T-helper 1 cell (primary cell): Measurements from ENCODE around the gene MCM3.

Source experiments
- DNase-seq, 5 donors: peaks; one replicate each; pipeline ENCODE4 v3.0.0-alpha.2; 2012 to 2020

Gene MCM3

DNA sequence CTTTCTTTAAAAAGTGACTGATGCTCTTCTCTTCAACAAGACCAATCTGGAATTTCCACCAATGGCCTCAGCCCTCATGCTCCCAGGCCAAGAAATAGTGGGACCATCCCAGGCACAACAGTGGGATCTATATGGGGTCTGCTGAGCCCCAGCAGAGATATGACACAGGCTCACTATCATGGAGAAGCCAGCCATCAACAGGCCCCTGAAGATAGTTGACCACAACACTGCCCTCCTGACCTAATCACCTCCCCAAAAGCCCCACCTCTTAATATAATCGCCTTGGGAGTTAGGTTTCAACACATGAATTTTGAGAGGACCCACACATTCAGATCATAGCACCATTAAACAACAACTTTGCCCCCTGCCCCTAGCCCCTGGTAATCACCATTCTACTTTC lies 16.8 kb upstream of the MCM3 start:
- DNase-seq: no peak

DNA sequence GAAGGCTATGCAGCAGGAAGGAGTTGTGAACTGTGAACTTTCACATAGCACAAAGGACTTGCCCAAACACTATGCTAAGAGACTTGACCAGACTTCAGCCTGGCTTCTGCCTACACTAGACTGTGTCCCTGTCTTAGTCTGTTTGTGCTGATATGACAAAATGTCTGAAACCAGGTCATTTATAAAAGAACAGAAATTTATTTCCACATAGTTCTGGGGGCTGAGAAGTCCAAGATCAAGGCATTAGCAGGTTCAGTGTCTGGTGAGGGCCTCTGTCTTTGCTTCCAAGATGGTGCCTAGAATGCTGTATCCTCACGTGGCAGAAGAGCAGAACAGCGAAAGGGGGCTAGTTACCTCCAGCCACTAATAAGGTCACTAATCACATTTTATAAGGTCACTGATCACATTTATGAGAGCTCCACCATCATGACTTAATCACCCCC lies 16.0 kb upstream of the MCM3 start:
- DNase-seq: no peak

DNA sequence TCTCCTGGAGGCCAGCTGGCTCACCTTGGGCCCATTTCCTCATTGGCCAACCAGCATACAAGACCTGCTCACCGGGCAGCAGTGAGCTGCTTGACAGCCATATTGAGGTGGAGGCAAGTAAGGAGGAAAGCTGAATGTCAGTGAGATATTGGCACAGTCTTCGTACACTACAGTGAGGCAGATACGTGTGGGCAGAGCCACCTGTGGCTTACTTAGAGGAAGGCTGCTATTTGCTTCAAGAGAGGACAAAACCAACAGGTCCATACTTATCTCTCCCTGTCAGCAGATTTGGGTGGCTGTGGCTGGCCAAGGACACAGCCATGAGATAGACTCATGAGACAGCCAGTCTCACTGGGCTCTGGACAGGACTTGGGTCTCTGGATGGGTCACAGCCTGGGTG lies 15.1 kb upstream of the MCM3 start:
- no peak for DNase-seq

DNA sequence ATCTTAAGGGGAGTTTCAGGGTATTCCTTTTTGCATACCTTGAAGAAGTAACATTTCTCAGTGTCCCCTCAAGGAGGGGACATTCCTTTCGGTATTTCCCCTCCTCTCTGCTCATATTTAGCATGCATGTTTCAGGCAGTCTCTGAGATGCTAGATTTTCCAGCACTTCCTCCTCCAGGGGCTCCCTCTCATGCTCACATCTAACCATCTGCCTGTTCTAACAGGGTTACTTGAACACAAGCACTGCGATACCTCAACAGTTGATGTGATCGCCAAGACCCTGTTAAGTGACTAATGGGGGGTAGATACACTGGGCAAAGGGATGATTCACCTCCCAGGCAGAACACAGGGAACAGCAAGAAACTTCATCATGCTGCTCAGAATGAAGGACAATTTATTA lies 12.9 kb upstream of the MCM3 start:
- DNase-seq: no peak

DNA sequence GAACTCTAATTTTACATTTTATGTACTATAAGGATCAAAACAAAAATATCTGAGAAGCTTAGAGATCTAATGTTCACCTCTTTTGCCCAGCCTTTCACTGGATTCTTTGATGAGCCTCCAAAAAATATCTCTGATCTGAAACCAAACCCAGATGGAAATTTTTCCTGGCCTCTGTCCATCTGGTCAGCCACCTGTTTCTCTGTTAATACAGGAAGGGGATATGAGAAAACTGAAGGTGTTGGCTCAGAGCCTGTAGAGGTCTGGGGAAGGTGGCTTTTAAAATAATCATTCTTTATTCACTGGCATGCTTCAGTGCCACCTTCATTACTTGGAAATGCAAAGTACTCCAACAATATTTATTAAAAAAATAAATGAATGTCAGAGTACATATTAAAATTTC lies 8.5 kb upstream of the MCM3 start:
- DNase-seq: no peak

DNA sequence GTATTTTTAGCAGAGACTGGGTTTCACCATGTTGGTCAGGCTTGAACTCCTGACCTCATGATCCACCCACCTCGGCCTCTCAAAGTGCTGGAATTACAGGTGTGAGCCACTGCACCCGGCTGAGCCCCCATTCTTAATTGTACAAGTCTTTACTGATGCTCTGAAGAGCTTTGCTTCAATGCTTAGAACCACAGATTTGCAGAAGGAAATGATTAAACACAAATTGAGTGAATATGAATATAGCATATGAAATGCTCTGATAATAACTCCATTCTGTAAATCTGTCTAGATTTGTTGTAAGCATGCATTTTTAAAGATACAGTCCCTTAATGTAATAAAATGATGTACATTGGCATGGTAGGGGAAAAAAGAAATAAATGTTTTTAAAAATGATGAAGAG lies 4.3 kb upstream of the MCM3 start:
- no peak for DNase-seq

DNA sequence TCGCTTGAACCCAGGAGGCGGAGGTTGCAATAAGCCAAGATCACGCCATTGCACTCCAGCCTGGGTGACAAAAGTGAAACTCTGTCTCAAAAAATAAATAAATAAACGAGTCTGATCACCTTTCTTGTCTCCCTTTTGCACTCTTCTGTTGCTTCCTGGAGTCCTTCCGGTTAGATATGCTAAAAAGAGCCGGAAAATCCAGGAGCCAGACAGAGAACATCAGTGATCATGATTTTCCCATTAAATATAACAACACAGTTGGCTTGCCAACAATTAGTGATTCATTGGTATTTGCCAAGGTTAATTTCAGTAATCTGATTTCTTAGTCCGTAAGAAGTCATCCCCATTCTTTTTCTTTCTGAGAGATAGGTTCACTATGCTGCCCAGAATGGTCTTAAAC lies 3.7 kb upstream of the MCM3 start:
- no peak for DNase-seq

DNA sequence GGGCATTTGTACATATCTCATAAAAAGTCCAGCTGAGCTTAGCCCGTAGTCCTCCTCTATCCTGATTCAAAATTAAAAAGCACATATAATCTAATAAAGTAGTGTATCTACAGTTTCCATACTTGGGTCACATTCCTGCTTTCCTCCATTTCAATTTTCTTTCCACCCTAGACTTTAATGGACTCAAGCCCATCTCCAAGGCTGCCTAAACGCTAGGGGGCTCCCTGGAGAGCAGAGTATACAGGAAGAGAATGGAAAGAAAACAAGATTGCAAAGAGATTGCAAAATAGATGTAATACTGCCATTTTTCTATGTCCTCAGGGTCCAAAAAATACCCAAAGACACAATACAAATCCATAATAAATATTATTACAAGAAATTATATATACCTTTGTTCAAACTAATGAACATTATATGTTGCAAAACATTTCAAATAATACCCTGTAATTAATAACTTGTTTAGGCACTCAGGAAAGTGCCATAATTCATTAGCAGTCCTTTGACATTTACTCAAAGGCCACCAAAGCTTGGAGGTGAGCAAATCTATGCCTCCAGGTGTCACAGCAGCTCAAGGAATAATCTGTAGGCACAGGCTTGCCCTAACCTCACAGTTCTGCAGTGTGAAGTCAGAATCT lies 2.4 kb upstream of the MCM3 start:
- peak in 2 of 5 donors; percentile 35 to 70 for DNase-seq

DNA sequence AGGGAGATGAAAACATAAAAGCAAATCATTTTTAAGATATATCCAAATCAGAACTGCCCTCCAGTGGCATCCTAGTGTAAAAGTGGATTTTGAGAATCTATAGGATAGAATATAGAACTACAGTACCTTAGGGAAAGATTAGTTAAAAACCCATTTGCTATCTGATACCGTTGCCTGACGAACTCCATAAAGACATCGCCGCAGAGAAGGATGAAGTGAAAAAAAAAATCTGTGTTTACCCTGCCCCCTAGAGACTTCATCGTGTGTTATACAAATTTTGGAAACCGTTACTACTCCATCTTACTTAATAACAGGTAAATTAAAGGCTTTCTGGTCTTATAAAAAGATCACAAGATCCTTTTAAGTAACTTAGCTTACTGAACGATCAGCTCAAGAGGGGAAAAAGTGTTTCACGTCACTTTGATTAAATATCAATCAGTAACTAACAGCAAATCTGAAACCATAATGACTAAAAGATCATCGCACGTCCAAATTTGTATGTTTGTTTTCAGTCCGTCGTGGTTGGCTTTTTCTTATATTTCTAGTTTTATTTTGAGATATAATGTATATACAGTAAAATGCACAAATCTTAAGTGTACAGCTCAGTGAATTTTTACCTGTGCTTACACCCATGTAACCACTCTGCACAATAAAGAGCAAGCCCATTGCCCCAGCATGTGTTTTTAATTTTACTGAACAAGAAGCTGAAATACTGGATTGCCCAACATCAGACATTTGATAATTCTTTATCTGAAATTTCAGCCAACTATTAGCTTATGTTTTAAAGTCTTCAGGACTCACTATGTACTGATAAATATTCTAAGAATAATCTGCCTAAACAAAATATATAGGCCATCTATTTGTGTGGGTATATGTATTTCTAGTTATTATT lies 881 bp upstream of the MCM3 start:
- peak in 1 of 5 donors; percentile 72 for DNase-seq

DNA sequence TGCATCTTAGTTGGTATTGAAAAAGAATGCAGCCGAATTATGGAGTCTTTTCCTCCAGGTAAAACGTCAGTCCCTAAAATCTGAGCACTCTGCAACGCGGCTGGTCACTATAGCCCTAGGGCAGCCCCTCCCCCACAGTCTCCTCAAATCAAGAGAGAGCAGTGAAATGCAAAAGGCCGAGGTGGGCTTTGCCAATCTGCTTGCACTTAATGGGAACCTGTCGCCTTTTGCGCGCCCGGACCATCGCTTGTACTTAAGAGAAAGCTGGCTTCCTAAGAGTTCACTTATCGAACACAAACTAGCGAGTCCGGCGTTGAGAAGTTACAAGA lies 447 bp downstream of the MCM3 start:
- DNase-seq: no peak

DNA sequence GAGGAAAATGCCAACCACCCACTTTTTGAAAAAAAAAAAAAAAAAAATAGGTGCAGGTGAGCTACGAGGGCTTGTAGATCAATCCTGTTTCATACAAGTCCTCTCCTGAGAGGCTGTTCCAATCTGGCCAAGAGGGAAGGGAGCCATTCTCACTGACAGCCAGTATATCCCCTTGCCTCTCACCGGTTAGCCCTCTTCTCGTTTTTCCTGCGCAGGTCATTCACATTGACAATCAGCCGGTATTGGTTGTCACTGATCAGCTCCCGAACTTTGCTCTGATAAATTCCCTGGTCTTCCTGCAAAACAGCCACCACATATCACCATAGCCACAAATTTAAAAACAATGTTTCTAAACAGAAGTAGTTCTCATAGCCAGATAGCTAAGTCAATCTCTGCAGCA lies 1.4 kb downstream of the MCM3 start:
- no peak for DNase-seq

DNA sequence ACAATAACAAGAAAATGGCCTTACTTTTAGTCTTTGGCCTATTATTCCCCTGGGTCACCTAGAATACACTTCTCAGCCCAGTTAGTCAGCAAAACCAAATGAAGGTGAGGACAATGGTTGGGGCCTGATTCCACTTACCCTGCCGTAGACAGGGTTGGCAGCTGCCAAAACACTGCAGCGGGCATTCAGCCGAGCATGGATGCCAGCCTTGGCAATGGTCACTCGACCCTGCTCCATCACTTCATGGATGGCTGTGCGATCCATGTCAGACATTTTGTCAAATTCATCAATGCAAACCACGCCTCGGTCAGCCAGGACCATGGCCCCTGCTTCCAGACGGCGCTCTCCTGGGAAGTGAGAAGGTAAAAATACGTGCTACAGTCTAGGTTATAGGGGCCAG lies 8.4 kb downstream of the MCM3 start:
- DNase-seq: no peak

DNA sequence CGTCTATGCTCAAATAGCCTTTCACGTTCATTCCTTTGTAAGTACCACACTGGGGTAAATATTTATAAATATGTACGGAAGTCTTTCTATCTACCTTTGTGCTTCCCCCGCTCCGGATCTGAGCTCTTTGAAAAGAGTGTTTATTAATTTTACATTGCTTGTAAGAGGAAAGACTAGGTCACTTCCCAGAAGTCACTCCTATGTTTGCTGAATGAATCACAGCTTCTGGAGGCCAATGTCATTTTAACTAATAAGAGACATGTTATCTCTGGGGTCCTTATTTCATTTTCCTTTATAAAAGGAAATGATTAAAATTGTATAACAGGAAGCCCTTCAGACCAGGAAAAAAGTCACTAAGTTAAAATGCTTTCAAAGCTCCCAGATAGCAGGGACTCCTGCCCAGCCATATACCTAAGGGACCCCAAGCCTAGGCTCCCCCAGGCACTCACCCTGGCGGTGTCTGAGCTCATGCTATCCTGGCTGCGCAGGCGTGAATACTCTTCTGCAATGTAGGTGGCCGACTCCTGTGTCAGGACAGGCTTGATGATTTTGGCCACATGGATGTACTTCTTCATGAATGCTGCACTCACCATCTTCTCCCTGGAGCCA lies 12.6 kb downstream of the MCM3 start:
- no peak for DNase-seq

DNA sequence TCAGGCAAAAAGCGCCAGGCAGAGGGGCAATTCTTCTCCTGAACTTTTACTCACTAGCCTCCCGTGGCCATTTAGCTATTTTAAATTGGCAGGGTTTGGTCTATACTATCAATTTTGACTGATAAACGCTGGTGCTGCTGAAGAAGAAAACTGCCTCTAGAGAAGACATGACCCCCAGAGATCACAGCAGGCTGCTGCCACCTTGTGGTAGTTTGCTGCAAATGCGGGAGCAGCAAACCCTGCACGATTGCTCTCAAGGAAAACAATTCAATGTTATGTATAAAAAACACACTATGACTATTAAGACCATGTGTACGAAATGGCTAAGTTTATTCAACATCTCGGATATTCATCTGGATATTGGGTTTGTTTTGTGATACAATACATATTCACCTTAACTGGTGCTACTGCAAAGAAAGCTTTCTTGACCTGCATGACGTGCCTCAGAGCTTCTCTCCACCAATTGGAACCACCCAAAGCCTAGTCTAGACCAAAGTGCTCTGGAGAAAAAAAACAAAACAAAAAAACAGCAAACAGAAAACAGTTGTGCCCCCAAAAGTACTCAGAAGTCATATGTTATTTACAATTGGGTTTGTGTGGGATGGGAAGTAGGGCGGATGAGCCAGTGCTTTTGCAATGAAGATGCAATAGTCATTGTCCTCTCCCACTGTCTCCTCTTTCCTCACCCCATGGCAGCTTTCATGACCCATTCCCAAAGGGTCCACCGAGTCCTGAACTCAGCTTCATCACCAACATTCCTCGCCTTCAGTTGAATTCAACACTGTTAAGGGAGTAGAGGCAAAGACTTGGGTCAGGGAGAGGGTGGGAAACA lies 20.6 kb downstream of the MCM3 start:
- peak in 4 of 5 donors; percentile 39 to 72 (median 49) for DNase-seq

DNA sequence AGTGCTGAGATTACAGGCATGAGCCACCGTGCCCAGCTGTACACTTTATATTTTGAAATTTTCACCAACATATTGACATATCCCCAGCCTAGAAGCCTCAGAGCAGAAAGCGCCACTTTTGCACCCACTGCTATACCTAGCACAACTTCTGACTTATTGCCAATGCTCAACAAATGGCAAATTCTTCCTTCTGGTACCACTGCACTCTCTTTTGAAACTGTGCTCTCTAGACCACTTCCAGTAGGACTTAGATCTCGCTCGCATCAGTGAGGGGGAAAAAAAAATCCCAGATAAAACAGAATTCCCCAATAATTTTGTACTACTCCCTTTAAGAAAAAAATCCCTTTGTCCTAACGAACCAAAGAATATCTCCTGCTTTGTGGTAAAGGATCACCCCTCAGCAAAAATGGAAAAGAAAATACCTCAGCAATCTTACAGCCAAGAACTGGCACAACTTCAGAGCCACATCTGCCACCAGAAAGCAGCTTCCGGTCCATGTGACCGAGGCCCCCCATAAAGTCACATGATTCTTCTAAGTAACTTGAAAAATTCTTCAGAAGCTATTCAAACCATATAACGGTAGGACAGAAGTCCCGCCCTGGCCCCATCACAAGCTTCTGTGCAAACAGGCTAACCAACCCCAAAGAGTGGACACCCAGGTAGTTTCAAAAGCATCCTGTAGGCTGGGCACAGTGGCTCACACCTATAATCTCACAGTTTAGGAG lies 21.8 kb downstream of the MCM3 start:
- DNase-seq: no peak

DNA sequence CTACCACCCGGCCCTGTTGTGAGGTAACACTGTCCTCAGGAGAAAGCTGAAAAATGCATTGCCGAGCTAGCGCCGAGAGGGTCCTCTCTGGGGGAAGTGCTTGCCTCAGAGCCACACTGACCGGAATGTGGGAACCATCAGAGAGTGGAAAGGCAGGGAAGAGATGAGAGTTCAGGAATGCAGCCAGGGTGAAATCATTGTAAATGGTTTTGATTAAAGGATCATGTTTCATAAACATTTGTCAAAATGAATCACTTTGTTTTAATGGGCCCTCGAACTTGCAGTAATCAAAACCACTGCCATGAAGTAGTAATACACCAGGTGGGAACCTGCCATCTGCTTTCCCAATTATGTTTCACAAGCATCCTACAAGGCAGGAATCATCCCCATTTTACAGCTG lies 23.3 kb downstream of the MCM3 start:
- no peak for DNase-seq

DNA sequence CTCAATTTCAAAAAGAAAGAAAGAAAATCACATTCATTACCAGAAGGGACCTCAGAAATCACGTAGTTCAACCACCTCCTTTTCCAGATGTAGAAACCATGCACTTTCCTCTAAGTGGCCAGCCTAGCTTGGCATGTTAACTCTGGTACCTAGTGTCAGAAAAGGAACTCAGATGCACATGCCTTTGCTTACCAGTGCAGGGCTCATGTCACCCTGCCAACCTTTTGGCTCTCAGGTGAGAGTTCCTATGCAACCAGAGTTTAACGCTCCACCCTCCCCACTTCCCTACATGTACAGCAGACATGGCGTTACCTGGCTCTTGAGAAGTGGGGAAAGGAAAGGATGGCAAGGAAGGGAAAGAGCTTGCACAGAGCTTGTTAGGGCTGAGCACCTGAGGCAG lies 23.9 kb downstream of the MCM3 start:
- DNase-seq: no peak

DNA sequence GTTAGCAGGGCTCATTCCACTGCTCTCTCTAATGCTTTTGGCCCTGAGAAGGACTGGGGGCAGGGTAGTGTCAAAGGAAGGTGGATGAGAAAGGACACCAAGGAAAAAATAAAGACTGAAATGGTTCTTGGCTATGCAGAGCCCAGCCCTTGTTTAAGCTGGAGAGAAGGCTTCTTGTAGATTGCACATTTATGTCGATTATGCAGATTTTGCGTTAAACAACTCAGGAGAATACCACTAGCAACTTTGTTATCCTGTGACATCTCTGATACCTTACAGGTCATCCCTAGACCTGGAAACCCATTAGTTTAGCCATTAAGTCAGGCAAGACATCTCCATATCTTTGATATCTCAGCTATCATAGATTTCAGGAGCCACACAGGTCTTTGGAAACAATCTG lies 29.1 kb downstream of the MCM3 start:
- no peak for DNase-seq

DNA sequence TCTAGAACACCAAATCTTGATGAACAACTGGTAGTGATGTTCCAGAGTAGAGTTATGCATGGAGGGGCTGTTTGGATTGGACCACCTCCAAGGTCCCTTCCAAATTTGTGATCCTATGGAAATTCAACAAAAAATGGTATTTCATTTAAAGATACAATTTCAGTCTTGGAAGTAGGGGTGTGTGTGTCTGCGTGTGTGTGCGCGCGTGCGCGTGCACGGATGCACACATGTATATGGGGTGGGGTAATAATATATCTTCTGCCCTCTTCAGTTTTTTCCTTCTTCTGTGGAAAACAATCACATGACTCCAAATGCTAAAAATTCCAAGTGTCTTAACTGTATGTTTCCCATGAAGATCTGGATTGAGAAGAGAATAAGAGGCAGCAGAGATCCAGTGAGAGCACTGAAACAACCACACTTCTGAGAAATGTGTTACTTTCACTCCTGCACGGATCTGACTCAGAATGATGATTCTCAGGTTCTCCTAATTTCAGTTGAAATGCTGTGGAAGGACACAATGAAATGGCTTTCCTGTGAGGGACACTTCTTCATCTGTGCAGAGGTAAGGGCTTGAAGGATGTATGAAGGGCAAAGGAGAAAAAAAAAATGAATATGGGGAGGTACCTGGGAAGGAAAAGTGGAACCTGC lies 29.7 kb downstream of the MCM3 start:
- DNase-seq: peak in 1 of 5 donors; percentile 69

DNA sequence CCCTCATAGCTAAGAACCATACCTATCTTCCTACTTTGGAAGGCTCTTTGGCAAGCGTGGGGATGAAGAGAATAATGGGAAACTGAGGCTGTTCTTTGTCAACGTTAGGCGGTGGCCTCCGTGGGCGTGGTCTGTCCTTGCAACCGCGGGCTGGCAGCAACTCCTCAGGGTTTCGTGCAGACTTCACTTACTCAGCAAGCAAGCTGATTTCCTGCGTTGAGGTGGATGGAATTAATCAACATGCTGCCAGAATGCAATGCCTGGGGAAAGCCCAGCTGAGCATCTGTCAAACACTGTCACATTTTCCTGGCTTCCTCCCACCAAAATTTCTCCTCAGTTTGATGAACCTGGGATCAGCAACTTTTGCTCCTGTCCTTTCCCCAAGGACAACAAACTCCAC lies 31.0 kb downstream of the MCM3 start:
- peak in 1 of 5 donors; percentile 73 for DNase-seq

DNA sequence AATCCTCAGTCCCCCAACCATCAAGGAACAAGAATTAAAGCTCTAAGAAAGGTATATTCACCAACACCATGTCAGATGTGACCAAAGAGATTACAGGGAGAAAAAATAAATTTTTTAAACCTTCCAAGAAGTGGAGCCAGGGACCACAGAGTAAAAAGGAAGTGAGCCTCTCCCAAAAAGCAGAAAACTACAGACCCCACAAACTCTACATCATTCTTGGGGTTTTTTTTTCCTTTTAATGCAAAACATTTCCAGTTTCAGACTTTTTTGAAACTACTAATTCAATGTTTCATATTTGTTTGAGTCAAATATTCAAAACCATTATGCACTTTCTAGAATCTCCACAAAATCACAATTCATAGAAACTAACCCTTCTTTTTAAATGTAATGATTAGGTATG lies 33.4 kb downstream of the MCM3 start:
- DNase-seq: peak in 1 of 5 donors; percentile 22

DNA sequence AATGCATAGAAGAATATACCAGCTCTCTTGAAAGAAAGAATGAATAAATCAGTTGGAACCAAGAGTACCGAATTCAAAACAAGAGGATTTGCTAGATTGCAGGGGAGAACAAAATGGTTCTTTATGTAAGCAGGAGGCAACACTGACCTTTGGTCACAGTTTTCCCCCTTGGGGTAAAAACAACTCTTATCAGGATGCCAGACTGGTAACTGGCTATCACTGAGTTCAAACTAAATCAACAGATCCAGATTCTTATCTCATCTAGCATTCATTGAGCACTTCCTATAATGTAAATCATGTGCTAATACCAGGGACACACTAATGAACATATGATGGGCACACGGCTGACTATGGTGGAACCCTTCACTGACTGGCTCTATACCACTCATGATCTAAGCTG lies 35.5 kb downstream of the MCM3 start:
- no peak for DNase-seq
